ENCODE data around the gene SULT4A1. TPM values are rescaled to one million over a fixed set of nuclear protein-coding genes. Genes with fewer than 3 reads are reported as not detected.

Gene SULT4A1
- total RNA-seq, 1 experiment from 2014 or later = 15.0 TPM

DNA sequence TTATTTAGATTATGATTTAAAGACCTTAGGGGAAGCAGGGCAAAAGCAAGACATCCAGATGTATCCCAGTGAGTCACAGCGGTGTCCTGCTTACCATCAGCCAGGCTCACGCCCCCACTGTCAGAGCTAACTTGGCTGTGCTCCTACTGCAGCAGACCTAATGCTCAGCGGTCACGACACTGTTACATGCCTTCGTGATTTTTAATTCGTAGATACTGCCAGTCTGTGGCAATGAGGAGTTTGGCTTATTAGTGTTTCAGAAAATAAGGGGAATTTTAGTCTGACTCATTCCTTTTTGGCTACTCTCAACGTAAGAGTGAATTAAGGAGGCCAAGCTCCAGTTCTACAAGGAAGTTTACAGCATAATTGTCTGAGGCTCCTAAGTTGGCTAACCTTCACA, 72.9 kb downstream of the SULT4A1 start:
- Histone ChIP-seq H2BK12ac (ENCODE audit: insufficient read length, low read depth, low read length) (no peak overlapping the region), H3K9ac (ENCODE audit: extremely low read depth, insufficient read length, low read length) (no peak overlapping the region), H3K23me2 (ENCODE audit: insufficient read length, low read depth, low read length, poor library complexity, severe bottlenecking) (no peaks in the 10 kb centered on the region), H3K23ac (ENCODE audit: insufficient read length, low read depth, low read length) (no peak overlapping the region), H3K27ac (ENCODE audit: insufficient read length, low read depth, low read length) (no peak overlapping the region), H3K4ac (ENCODE audit: low read depth, low read length) (no peak overlapping the region), H2AFZ (ENCODE audit: low read length) (no peak overlapping the region), H2BK15ac (ENCODE audit: low read depth, low read length) (no peak overlapping the region), H3K14ac (ENCODE audit: insufficient read depth, low read length) (no peak overlapping the region), H4K91ac (ENCODE audit: insufficient read length, low read depth, low read length) (no peak overlapping the region), H2BK20ac (ENCODE audit: low read depth, low read length, poor library complexity, severe bottlenecking) (no peak overlapping the region), H4K5ac (ENCODE audit: insufficient read length, low read depth, low read length) (no peak overlapping the region), H4K20me1 (ENCODE audit: control insufficient read depth, insufficient read depth, insufficient read length) (no peaks in the 10 kb centered on the region), H3K27me3 (ENCODE audit: insufficient read depth, low read length) (no peaks in the 10 kb centered on the region), H3K56ac (ENCODE audit: insufficient read length, low read depth, low read length) (no peak overlapping the region), H3K79me1 (ENCODE audit: insufficient read depth, low read depth, low read length, poor library complexity, severe bottlenecking) (no peaks in the 10 kb centered on the region), H3K4me2 (ENCODE audit: insufficient read depth, insufficient read length, low read length) (no peak overlapping the region), H3T11ph (ENCODE audit: low read length) (no peak overlapping the region), H2BK120ac (ENCODE audit: low read depth, low read length, poor library complexity, severe bottlenecking) (no peak overlapping the region), H3K4me1 (ENCODE audit: insufficient read depth, low read length) (no peaks in the 10 kb centered on the region), H3K9me3 (ENCODE audit: control insufficient read depth, low read depth, low read length) (no peaks in the 10 kb centered on the region), H2BK5ac (ENCODE audit: insufficient read length, low read length) (no peak overlapping the region), H3K18ac (ENCODE audit: insufficient read length, low read depth, low read length) (no peak overlapping the region), H3K79me2 (ENCODE audit: insufficient read depth, low read length) (no peaks in the 10 kb centered on the region), H2AK5ac (ENCODE audit: insufficient read length, low read length) (no peak overlapping the region), H4K8ac (replicated peaks; ENCODE audit: insufficient read length, low read depth, low read length) (no peak overlapping the region)
- no peaks in the 10 kb centered on the region for H3K36me3 Mint-ChIP-seq (ENCODE audit: insufficient read depth in 1 of 3, low read depth in 3 of 3)
- H3K4me3 Mint-ChIP-seq = no peak overlapping the region
- no peak overlapping the region for H3K27ac Mint-ChIP-seq
- no CpG with 5 or more reads among the region's 7 CpGs for WGBS (ENCODE audit: extremely low coverage, insufficient read length, low lambda C conversion rate)
- H3K9me3 Mint-ChIP-seq = no peaks in the 10 kb centered on the region; a peak in 1 of 5 replicates
- no peak for DNase-seq
- TF ChIP-seq CTCF (conservative IDR thresholded peaks at IDR 0.05) = no peak
- H3K27me3 Mint-ChIP-seq (ENCODE audit: low read depth) = peaks cover 16% of the 10 kb centered on the region
- no peaks in the 10 kb centered on the region for H3K4me1 Mint-ChIP-seq

All from H9 (cell line).